ENCODE results near the gene CRACDL. TPM values are rescaled to one million over a fixed set of nuclear protein-coding genes. Genes with fewer than 3 reads are reported as not detected.

CRACDL gene
- total RNA-seq, 4 donors from 2014 or later = 5.7 to 11.8 (median 9.5) TPM

DNA sequence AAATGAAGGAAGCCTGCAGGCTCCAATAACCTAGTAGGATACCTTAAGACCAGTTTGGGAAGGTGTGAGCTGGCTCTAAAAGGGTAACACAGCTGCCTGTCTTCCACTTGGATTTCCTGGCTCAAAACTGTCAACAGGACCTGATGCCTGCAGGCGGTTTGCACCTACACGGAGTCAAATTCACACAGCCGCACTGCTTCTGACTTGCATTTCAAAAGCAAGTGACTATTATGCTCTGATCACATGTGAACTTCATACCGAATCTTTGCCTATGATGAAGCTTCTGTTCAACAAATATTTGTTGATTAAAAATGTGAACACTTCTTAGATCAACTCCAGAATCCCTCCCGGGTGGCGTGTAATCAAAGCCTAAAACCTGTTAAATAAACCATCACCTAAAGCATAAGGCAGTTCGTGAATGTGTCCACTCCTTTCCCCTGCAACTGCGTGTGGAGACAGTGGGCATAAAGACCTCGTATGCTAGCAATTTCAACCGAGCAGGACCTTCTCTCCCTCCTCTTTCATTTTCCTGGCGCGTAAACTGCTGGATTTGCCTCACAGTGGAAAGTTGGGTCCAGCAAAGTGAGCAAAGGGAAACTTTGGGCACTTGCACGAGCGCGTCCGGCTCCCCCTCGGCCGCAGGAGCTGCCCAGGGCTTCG is 784 bp downstream of the CRACDL start:
- TF ChIP-seq CTCF (IDR thresholded peaks at IDR 0.05) = no peak
- no peak for DNase-seq (ENCODE audit: low spot score)
- ATAC-seq (ENCODE audit: low FRiP score) = no peak

DNA sequence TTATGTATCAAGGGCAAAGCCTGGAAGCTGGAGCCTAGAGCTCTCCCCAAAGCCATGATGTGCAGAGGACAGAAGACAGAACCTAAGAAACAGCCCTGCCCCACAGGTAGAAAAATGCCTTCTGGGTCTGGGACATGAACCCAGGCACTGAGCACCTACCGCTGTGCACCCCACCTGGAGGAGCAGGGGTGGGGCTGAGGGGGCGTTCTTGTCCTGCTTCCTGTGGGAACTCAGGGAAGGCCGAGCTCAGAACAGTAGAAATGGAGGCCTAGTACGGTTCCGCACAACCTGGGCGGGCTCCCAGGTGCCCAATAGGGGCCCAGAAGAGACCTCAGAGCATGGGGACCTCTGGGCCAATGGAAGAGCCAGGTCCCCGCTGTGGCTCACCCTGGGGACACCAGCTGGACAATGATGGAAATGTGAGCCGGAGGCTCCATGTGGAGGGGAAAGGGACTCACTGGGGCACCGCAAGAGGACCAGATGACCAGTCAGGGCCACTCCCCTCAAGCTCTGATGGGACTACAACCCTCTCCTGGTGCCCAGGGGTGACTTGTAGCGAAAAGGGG is 3.2 kb downstream of the CRACDL start:
- DNase-seq (ENCODE audit: low spot score) (no peak), ATAC-seq (ENCODE audit: low FRiP score) (no peak)
- no peak for TF ChIP-seq CTCF (IDR thresholded peaks at IDR 0.05)

DNA sequence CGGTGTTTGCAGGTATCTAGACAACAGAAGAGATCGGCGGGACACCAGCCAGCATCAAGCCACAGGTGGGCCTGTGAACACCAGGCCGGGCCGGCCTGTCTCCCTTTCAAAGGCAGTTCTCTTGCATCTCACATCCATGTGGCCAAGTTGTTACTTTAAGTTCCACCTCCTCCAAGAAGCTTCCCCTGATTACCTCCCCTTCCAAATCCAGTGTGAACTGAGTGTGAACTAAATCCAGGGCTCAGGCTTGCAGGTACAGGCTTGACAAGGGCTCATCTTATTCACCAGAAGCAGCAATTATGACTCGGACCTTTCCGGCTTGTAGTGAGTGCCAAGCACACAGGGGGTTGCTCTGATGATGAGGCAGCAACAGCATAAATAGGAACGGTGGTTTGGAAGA is 3.9 kb downstream of the CRACDL start:
- DNase-seq (ENCODE audit: low spot score) (no peak), ATAC-seq (ENCODE audit: low FRiP score) (no peak)
- TF ChIP-seq CTCF (IDR thresholded peaks at IDR 0.05) = no peak

GRCh38 chr2:98931596-98931995 is 4.4 kb downstream of the CRACDL start:
- no peak for ATAC-seq (ENCODE audit: low FRiP score)
- no peak for DNase-seq (ENCODE audit: low spot score)
- TF ChIP-seq CTCF (IDR thresholded peaks at IDR 0.05) = no peak

DNA sequence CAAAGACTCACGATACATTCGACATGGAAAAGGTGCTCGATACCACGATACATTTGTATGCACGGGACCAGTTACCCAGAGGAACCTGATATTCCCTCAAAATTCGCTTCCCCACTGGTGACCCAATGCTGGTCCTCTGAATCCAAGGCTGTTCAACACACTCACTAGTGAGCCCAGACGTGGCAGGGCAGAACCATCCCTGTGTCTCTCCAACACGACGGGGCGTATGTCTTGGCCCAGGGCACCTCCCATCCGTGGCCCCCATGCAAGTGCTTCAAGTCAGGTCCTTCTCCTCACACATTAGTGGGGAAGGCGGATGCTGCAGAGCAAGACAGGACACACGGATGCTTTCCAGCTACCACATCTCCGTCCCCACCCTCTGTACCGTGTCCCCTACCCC is 6.1 kb downstream of the CRACDL start:
- no peak for TF ChIP-seq CTCF (IDR thresholded peaks at IDR 0.05)
- DNase-seq (ENCODE audit: low spot score) (no peak), ATAC-seq (ENCODE audit: low FRiP score) (no peak)

DNA sequence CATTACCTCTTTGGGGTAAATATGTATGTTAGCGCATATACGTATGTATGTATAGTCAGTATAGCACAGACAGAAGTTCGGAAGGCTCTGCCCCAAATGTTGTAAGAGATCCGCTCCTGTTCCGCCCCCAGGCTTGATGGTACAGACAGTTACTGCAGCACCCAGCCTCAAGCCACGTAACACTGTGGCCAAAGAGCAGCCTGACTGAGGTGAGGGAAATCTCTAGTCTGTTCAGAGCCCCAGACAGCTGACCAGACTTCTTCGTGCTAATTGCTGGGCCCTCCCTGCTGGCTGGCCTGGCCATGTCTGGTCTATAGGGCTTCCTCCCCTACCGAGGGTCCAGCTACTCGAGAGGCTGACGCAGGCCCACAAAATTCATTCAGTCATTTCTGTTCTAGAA is 7.8 kb downstream of the CRACDL start:
- ATAC-seq (ENCODE audit: low FRiP score) (no peak), DNase-seq (ENCODE audit: low spot score) (no peak)
- no peak for TF ChIP-seq CTCF (IDR thresholded peaks at IDR 0.05)

DNA sequence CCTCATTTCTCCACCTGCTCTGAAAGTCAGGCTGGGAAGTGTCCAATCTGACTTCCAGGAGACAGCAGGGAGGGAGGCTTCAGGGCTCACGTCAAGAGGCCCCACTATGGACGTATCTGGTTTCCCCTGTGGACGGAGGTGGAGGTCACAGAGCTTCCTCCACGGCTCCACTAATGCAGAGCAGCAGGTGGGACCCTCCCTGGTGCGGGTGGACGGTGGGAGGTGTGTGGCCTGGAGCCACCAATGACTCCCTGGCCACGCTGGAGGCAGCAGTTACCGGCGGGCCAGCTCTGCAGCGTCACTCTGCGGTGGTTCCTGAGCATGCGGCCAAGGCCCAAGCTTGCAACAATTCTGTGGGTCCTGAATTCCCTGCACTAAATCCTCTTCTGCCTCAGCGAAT is 9.0 kb downstream of the CRACDL start:
- no peak for TF ChIP-seq CTCF (IDR thresholded peaks at IDR 0.05)
- DNase-seq (ENCODE audit: low spot score) = no peak
- ATAC-seq (ENCODE audit: low FRiP score) = no peak
